ENCODE measurements around the gene FUT6.

The FUT6 gene

DNA sequence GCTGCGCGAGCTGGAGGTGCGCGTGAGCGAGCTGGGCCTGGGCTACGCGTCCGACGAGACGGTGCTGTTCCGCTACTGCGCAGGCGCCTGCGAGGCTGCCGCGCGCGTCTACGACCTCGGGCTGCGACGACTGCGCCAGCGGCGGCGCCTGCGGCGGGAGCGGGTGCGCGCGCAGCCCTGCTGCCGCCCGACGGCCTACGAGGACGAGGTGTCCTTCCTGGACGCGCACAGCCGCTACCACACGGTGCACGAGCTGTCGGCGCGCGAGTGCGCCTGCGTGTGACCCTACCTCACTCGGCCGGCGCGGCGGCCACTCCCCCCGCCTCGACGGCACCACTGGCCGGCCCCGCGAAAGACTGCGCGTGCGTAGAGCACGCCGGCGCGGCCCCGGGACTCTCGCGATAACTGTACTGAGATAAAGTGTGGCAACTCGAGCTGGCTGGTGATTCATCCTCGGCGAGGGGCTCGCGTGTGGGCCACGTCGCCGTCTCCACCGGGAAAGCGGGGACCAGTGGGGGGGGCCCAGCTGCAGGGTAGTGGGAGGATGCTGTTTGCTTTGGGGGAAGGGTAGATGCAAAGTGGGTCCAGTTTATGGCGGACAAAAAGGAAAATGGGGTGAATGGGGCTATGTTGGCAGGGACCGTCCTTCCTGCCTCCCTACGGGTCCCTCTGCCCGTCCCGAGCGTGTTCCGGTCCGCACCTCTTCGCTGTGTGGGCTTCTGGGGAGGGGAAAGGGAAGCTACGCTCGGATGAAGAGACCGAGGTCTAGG, 11.4 kb downstream of the FUT6 start:
- DNase-seq (ENCODE audit: low read depth in 2 of 2), result peak; percentile 88 to 91

DNA sequence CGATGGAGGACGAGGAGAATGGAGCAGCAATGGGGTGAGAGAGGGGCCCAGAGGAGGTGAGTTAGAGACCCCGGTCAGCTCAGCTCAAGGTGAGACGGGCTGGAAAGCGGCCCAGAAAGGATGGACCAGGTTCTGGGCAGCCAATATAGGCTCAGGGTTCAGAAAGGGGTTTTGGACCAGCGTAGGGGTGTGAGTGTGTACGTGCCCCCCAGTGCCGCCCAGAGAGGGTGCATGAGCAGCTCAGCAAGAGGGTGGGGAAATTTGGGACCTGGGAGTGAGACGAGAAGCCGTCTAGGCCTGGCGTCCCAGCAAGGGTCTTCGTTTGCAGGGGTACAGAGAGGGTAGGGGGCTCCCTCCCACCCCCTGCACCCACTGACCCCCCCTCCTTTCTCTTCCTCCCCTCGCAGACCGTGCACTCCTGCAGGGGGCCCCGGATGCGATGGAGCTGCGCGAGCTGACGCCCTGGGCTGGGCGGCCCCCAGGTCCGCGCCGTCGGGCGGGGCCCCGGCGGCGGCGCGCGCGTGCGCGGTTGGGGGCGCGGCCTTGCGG, 12.1 kb downstream of the FUT6 start:
- no peak for DNase-seq (ENCODE audit: low read depth in 2 of 2)

GRCh38 chr19:5826531-5827341, 12.8 kb downstream of the FUT6 start:
- no peak for DNase-seq (ENCODE audit: low read depth in 2 of 2)

DNA sequence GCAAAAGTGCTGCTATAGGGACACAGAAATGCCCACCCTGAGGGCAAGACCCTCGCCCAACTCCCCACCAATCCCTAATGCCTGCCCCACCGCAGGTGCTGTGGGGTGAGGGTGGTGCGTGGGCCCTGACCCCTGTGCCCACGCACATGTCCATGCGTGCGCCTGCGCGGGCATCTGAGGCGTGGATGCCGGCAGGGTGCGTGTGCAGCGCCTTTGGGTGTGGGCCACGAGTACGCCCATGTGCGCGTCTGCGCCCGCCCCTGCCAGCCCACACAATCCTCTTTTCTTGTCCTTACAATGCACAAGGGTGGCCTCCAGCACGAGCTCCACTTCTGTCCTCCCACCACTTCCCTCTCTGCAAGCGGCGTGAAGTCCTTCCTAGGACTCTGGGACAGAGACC, 14.3 kb downstream of the FUT6 start:
- no peak for DNase-seq (ENCODE audit: low read depth in 2 of 2)

GRCh38 chr19:5824751-5825150, 14.8 kb downstream of the FUT6 start:
- no peak for DNase-seq (ENCODE audit: low read depth in 2 of 2)

DNA sequence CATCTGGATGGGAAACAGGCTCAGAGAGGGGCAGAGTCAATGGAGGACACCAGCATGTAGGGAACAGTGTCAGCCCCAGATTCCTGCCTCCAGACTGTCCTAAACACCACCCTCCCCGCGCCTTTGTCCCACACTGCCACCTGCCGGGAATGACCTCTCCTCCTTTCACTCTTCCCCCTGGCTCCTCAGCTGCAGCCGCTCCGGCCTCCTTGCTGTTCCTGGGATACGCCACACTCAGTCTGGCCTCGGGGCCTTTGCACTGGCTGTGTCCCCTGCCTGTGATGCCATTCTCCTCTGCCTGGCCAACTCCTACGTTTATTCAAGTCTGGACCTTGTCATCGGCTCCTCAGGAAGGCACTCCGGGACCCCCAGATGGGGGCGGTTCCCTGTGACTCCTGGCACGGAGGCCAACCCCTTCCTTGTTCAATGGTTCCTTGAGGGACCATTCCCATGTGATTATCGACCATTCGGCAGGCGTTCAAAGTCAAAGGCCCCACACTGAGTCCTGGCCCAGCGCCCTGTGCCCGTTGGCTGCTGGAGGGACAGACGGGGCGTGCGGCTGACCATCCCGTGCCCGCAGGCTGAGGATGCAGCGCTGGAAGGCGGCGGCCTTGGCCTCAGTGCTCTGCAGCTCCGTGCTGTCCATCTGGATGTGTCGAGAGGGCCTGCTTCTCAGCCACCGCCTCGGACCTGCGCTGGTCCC, 15.8 kb downstream of the FUT6 start:
- no peak for DNase-seq (ENCODE audit: low read depth in 2 of 2)

- no peak for DNase-seq (ENCODE audit: low read depth in 2 of 2)
Observed at GRCh38 chr19:5822181-5822844, 17.2 kb downstream of the FUT6 start.

- DNase-seq (ENCODE audit: low read depth in 2 of 2), result no peak
Observed at GRCh38 chr19:5821521-5822180, 17.9 kb downstream of the FUT6 start.

DNA sequence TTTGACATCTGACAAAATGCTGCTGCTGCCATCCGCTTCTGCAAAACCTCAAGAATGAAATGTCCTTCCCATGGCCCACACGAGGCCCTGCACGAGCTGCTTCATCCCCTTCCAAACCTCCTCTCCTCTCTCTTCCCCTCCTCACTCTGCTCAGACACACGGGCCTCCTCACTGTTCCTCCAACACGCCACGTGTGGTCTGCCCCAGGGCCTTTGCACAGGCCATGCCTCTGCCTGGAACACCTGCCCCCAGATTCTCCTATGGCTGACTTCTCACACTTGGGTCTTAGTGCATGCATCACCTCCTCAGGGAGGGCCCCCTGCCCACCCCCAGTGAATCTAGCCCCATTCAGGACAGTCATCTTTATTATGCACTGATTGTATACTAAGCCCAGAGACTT, 18.7 kb downstream of the FUT6 start:
- DNase-seq (ENCODE audit: low read depth in 2 of 2), result no peak

- DNase-seq (ENCODE audit: low read depth in 2 of 2), result no peak
Observed at GRCh38 chr19:5818594-5818993, 20.9 kb downstream of the FUT6 start.

GRCh38 chr19:5817218-5817617, 22.3 kb downstream of the FUT6 start:
- DNase-seq (ENCODE audit: low read depth in 2 of 2), result no peak

GRCh38 chr19:5814852-5815246, 24.7 kb downstream of the FUT6 start:
- no peak for DNase-seq (ENCODE audit: low read depth in 2 of 2)

- no peak for DNase-seq (ENCODE audit: low read depth in 2 of 2)
Observed at GRCh38 chr19:5814123-5814851, 25.2 kb downstream of the FUT6 start.

- DNase-seq (ENCODE audit: low read depth in 2 of 2), result no peak
Observed at GRCh38 chr19:5811117-5811516, 28.4 kb downstream of the FUT6 start.

DNA sequence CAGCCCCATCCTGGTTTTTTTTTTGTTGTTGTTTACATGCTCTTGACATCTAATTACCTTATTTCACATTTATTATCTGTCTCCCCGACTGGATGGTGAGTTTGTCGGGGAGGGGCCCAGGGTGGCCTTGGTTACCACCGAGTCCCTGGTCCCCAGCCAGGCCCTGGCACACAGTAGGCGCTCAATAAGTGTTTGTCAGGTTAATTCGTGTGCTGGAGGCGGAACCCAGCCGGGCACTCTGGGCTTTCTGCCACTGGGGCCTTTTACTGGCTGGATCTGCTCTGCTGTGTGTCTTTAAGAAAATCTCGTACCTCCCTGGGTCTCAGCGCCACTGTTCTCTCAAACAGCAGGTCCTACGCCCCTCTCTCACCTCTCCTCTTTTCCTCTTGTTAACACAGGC, 30.0 kb downstream of the FUT6 start:
- no peak for DNase-seq (ENCODE audit: low read depth in 2 of 2)

DNA sequence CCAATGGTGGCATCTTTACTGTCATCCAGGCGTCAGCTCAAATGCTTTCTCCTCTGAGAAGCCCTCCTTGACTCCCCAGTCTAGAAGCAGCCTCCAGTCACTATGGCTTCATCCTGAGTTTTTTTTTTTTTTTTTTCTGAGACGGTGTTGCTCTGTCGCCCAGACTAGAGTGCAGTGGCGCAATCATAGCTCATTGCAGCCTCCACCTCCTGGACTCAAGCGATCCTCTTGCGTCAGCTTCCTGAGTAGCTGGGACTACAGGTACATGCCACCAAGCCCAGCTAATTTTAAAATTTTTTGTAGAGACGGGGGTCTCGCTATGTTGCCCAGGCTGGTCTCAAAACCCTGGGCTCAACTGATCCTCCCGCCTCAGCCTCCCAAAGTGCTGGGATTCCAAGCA, 30.4 kb downstream of the FUT6 start:
- DNase-seq (ENCODE audit: low read depth in 2 of 2), result no peak

- no peak for DNase-seq (ENCODE audit: low read depth in 2 of 2)
Observed at GRCh38 chr19:5808120-5808816, 31.2 kb downstream of the FUT6 start.

GRCh38 chr19:5806905-5807304, 32.6 kb downstream of the FUT6 start:
- DNase-seq (ENCODE audit: low read depth in 2 of 2), result no peak

DNA sequence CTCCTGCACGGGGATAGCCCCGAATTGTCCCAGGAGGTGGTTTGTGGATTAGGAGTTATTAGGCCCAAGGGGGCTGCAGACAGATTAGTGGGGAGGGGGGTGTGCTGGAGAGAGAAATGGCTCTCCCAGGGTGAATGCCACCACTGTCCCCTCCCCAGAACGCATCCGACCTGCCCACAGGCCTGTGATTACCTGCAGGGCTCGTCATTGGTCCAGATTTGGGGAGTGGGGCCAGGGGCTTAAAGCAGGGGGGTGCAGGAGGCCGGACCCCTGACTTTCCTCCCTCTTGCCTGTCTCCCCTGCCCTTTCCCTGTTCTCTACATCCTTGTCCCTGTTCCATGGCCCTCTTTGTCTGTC, 33.4 kb downstream of the FUT6 start:
- DNase-seq (ENCODE audit: low read depth in 2 of 2), result no peak

All from fibroblast of skin of left quadriceps (primary cell).